Cardiac fibroblast (primary cell): ENCODE results near the gene ZNF554.

Experiments
- DNase-seq, 2 donors: peaks; one replicate each; pipeline versions ENCODE4 v3.0.0 to v3.0.0-alpha.2; 2010; ENCODE audit warnings: low read depth in 2 of 2
- H3K4me3 ChIP-seq, 2 donors: replicated peaks in 1 of 2; 1 replicate in 1 of 2; 2 replicates in 1 of 2; pipeline ENCODE4 v1.5.1; 2011; ENCODE audit warnings: low read depth in 2 of 2, low read length in 2 of 2, mild to moderate bottlenecking in 2 of 2, moderate library complexity in 1 of 2
- CTCF ChIP-seq: IDR thresholded peaks from one replicate; pipeline ENCODE4 v1.5.1; 2011; ENCODE audit warnings: low read depth, mild to moderate bottlenecking, low read length, inconsistent platforms

Gene ZNF554

GRCh38 chr19:2803486-2804155 lies 16.0 kb upstream of the ZNF554 start:
- no peak overlapping the region for H3K4me3 ChIP-seq
- DNase-seq: no peak
- no peak for TF ChIP-seq CTCF

DNA sequence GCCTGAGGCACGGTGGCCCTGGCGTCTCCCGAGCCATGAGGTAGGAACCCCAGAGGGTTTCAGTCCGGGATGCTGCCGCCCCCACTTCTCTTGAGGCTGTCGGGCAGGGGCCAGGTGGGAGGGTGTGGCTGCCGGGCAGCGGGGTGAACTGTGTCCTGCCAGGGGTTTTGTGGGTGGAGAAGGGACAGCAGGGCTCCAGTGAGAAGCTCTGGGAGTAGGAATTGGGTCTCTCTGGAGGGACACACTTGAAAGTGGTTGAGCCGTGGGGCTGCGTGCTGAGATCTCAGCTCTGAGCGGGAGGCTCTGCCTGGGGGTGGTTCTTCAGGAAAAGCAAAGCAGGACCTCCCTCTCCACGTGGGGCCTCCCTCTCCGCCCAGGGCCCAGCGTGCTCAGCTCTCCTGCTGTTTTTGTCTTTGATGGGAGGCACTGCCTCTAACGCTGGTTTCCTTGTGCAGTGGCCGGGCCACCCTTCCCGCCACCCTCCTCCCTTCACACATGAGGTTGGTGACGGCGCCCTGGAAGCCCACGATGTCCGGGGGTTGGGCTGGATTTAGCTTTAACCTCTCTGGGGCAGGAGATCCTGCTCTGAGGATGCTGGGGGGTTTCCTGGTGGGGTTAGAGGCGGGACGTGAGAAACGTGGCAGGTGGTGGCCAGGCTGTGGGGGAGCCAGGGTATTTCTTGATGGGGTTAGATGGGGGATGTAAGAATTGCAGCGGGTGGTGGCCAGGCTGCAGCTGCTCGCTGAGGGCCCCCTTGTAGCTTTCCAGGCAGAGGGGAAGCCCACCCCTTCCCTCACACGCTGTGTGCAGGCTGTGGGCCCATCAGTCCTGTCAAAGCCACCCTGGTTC lies 15.3 kb upstream of the ZNF554 start:
- no peak for DNase-seq
- no peak overlapping the region for H3K4me3 ChIP-seq
- TF ChIP-seq CTCF: no peak

GRCh38 chr19:2805261-2805900 lies 14.3 kb upstream of the ZNF554 start:
- H3K4me3 ChIP-seq: no peak overlapping the region
- no peak for DNase-seq

DNA sequence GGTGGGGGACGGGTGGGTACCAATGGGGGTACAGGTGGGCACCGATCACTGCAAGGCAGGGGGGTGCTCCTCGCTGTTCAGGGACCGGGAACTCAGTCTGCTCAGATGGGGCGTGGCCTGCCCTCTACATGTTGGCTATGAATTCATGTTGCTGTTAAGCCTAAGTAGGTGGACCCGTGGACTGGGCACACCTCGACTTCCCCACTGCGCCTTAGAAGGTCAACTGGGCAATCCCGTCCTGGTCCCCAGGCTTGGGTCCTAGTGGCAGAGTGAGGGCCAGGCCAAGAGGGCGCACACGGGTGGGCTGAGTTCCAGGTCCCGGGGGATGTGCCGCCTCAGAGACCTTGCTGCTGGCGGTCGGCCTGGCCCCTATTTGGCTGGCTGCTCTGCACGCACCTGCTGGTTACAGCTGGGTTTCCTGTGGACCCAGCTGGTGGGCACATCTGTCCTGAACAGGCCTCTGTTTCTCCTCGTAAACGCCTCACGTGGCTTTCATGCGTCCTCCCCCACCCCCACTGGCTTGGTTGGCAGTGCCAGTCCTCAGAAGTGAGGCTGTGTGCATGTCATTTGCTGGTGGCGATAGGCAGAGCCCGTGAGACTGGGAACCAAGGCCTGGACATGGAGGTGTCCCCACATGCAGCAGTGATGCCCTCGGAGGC lies 13.5 kb upstream of the ZNF554 start:
- H3K4me3 ChIP-seq: no peak overlapping the region
- no peak for TF ChIP-seq CTCF
- DNase-seq: no peak

More at GRCh38 chr19:2805261-2805900, 14.3 kb upstream of the ZNF554 start:
- no peak for TF ChIP-seq CTCF

- no peak for DNase-seq
- H3K4me3 ChIP-seq: no peak overlapping the region
- TF ChIP-seq CTCF: no peak
Observed at GRCh38 chr19:2806736-2807378, 12.8 kb upstream of the ZNF554 start.

DNA sequence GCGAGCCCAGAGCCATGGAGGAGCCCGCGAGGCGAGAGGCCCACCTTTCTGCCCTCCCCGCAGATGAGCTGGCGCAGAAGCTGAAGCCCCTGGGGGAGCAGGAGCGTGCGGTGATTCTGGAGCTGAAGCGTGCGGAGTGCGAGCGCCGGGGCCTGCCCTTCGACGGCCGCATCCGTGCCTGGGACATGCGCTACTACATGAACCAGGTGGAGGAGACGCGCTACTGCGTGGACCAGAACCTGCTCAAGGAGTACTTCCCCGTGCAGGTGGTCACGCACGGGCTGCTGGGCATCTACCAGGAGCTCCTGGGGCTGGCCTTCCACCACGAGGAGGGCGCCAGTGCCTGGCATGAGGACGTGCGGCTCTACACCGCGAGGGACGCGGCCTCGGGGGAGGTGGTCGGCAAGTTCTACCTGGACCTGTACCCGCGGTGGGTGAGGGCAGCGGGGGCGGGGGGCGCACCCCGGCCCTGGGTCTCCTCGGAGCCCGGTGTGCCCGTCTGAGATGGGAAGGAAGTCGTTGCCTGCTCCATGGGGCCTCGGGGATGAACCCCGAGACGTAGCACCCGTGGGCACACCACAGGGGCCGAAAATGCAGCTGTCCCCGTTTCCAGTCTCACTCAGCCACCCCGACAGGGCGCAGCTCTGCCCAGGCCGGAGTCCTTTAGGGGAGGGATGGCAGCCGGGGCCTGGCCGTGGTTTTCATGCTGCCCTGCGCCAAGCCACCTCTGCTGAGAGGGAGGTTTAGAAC lies 12.1 kb upstream of the ZNF554 start:
- H3K4me3 ChIP-seq: no peak overlapping the region
- no peak for DNase-seq
- TF ChIP-seq CTCF: no peak
